ENCODE data around the gene VAV2.
A peak's percentile ranks its signal among the peaks of the same experiment; 100 is the strongest.
"Not testable (repeated sequence)": the region's sequence is repeated elsewhere in the genome, so short reads cannot be mapped to it uniquely, and the experiment has no call there.

Gene VAV2

DNA sequence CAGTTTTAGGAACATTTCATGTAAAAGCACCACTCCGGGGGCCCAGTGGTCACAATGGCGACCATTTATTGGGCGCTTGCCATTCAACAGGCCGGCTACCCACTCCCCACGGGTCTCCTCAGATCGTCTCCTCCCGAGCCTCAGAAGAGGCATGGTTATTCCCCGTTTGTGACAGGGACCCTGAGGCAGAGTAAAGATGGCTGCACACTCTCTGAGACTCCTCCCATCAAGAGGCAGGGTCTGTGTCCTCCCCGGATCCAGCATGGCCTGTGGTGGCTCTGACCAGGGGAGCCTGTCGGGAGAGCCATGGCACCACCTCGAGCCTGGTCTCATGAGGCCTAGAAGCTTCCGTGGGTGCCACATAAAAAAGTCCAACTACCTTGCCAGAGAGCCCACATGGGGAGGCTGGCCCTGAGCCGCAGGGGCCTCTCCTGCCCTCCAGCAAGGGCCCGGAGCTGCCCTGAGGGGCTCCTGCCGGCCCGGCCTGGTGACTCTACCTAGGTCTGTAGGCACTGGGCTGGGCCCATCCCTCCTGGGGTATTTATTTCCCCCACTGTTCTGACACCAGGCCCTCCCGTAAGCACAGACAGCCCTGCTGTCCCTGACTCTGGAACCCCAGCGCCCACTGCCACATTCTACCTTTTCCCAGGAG lies 90.8 kb downstream of the VAV2 start:
- Histone ChIP-seq H3K9ac (ENCODE audit: low read length) (no peak overlapping the region), H4K91ac (ENCODE audit: low read depth, low read length) (no peak overlapping the region), H3K4me1 (ENCODE audit: control insufficient read depth in 1 of 2, insufficient read depth in 2 of 2, low read length in 2 of 2) (peaks cover 23 to 30% of the 10 kb centered on the region in 2 experiments), H3K23ac (ENCODE audit: low read length) (no peak overlapping the region), H2BK5ac (ENCODE audit: low read depth, low read length, poor library complexity) (no peak overlapping the region), H3K14ac (ENCODE audit: low read length) (no peak overlapping the region), H3K4ac (ENCODE audit: low read depth, low read length) (peak overlapping the region; percentile 40), H3K18ac (ENCODE audit: low read length) (peak overlapping the region; percentile 6), H3K27me3 (ENCODE audit: insufficient read depth, low read length) (no peaks in the 10 kb centered on the region), H3K4me3 (ENCODE audit: low read depth, low read length) (no peak overlapping the region), H4K8ac (ENCODE audit: low read depth, low read length) (no peak overlapping the region), H2BK120ac (ENCODE audit: insufficient read depth, low read length, poor library complexity) (no peak overlapping the region), H2AK5ac (ENCODE audit: low read length) (no peak overlapping the region), H3K27ac (ENCODE audit: low read depth, low read length) (no peak overlapping the region), H2BK12ac (ENCODE audit: low read length) (no peak overlapping the region), H3K4me2 (ENCODE audit: low read length) (no peak overlapping the region), H4K12ac (ENCODE audit: low read depth, low read length) (no peak overlapping the region), H2AFZ (ENCODE audit: insufficient read depth, low read length, poor library complexity) (no peak overlapping the region), H3K36me3 (ENCODE audit: control insufficient read depth in 1 of 2, insufficient read depth in 2 of 2, low read length in 2 of 2) (peaks cover 5 to 6% of the 10 kb centered on the region in 2 experiments), H3K9me3 (ENCODE audit: insufficient read depth, low read depth, low read length) (no peaks in the 10 kb centered on the region), H3K79me1 (ENCODE audit: low read length) (peaks cover 12% of the 10 kb centered on the region), H3K79me2 (ENCODE audit: control insufficient read depth, insufficient read depth, low read length, poor library complexity) (peaks cover 24% of the 10 kb centered on the region)
- DNase-seq = peak; percentile 70 to 78
- WGBS (ENCODE audit: extremely low coverage, insufficient coverage, insufficient read length) = no CpG with 5 or more reads among the region's 18 CpGs

GRCh38 chr9:133897675-133898074 lies 94.4 kb downstream of the VAV2 start:
- no peaks in the 10 kb centered on the region for H3K9me3 ChIP-seq (ENCODE audit: insufficient read depth, low read depth, low read length)
- no peak overlapping the region for H3K4me3 ChIP-seq (ENCODE audit: low read depth, low read length)
- H3K14ac ChIP-seq (ENCODE audit: low read length) = peak overlapping the region; percentile 54
- H2AFZ ChIP-seq (ENCODE audit: insufficient read depth, low read length, poor library complexity) = no peak overlapping the region
- no peak overlapping the region for H3K9ac ChIP-seq (ENCODE audit: low read length)
- no peak overlapping the region for H4K12ac ChIP-seq (ENCODE audit: low read depth, low read length)
- peak overlapping the region; percentile 14 for H2BK5ac ChIP-seq (ENCODE audit: low read depth, low read length, poor library complexity)
- peak; percentile 83 to 96 for DNase-seq
- H3K79me1 ChIP-seq (ENCODE audit: low read length) = peaks cover 15% of the 10 kb centered on the region
- peak overlapping the region; percentile 75 for H4K91ac ChIP-seq (ENCODE audit: low read depth, low read length)
- H2BK120ac ChIP-seq (ENCODE audit: insufficient read depth, low read length, poor library complexity) = peak overlapping the region; percentile 78
- peak overlapping the region; percentile 24 for H3K27ac ChIP-seq (ENCODE audit: low read depth, low read length)
- H3K36me3 ChIP-seq (ENCODE audit: control insufficient read depth in 1 of 2, insufficient read depth in 2 of 2, low read length in 2 of 2) = peaks cover 16 to 19% of the 10 kb centered on the region in 2 experiments
- H3K79me2 ChIP-seq (ENCODE audit: control insufficient read depth, insufficient read depth, low read length, poor library complexity) = peaks cover 15% of the 10 kb centered on the region
- peak overlapping the region; percentile 60 for H3K4ac ChIP-seq (ENCODE audit: low read depth, low read length)
- peaks cover 22 to 30% of the 10 kb centered on the region in 2 experiments for H3K4me1 ChIP-seq (ENCODE audit: control insufficient read depth in 1 of 2, insufficient read depth in 2 of 2, low read length in 2 of 2)
- no peak overlapping the region for H2BK12ac ChIP-seq (ENCODE audit: low read length)
- H3K18ac ChIP-seq (ENCODE audit: low read length) = peak overlapping the region; percentile 90
- no CpG with 5 or more reads among the region's 7 CpGs for WGBS (ENCODE audit: extremely low coverage, insufficient coverage, insufficient read length)
- no peak overlapping the region for H2AK5ac ChIP-seq (ENCODE audit: low read length)
- H3K27me3 ChIP-seq (ENCODE audit: insufficient read depth, low read length) = no peaks in the 10 kb centered on the region
- peak overlapping the region; percentile 56 for H4K8ac ChIP-seq (ENCODE audit: low read depth, low read length)
- no peak overlapping the region for H3K4me2 ChIP-seq (ENCODE audit: low read length)
- no peak overlapping the region for H3K23ac ChIP-seq (ENCODE audit: low read length)

- not testable (repeated sequence) for H4K8ac ChIP-seq (ENCODE audit: low read depth, low read length); H3K9me3 ChIP-seq (ENCODE audit: insufficient read depth, low read depth, low read length); H3K23ac ChIP-seq (ENCODE audit: low read length); H2BK120ac ChIP-seq (ENCODE audit: insufficient read depth, low read length, poor library complexity); H3K4ac ChIP-seq (ENCODE audit: low read depth, low read length); H4K12ac ChIP-seq (ENCODE audit: low read depth, low read length); H3K9ac ChIP-seq (ENCODE audit: low read length); H3K18ac ChIP-seq (ENCODE audit: low read length); H2BK12ac ChIP-seq (ENCODE audit: low read length); H3K4me3 ChIP-seq (ENCODE audit: low read depth, low read length); H3K27ac ChIP-seq (ENCODE audit: low read depth, low read length); H3K27me3 ChIP-seq (ENCODE audit: insufficient read depth, low read length); H2AK5ac ChIP-seq (ENCODE audit: low read length); H4K91ac ChIP-seq (ENCODE audit: low read depth, low read length); H3K4me2 ChIP-seq (ENCODE audit: low read length); H2BK5ac ChIP-seq (ENCODE audit: low read depth, low read length, poor library complexity); H2AFZ ChIP-seq (ENCODE audit: insufficient read depth, low read length, poor library complexity); DNase-seq; H3K14ac ChIP-seq (ENCODE audit: low read length)
- H3K4me1 ChIP-seq (ENCODE audit: control insufficient read depth in 1 of 2, insufficient read depth in 2 of 2, low read length in 2 of 2) = peaks cover 14 to 20% of the 10 kb centered on the region in 2 experiments
- peaks cover 13% of the 10 kb centered on the region for H3K79me1 ChIP-seq (ENCODE audit: low read length)
- H3K79me2 ChIP-seq (ENCODE audit: control insufficient read depth, insufficient read depth, low read length, poor library complexity) = peaks cover 11% of the 10 kb centered on the region
- H3K36me3 ChIP-seq (ENCODE audit: control insufficient read depth in 1 of 2, insufficient read depth in 2 of 2, low read length in 2 of 2) = peaks cover 16 to 19% of the 10 kb centered on the region in 2 experiments
- WGBS (ENCODE audit: extremely low coverage, insufficient coverage, insufficient read length) = no CpG with 5 or more reads among the region's 13 CpGs
Observed at GRCh38 chr9:133896007-133896406, 96.1 kb downstream of the VAV2 start.

GRCh38 chr9:133895335-133895734 lies 96.8 kb downstream of the VAV2 start:
- Histone ChIP-seq H2BK12ac (ENCODE audit: low read length) (no peak overlapping the region), H3K79me2 (ENCODE audit: control insufficient read depth, insufficient read depth, low read length, poor library complexity) (peaks cover 10% of the 10 kb centered on the region), H3K14ac (ENCODE audit: low read length) (no peak overlapping the region), H2AFZ (ENCODE audit: insufficient read depth, low read length, poor library complexity) (no peak overlapping the region), H3K4me3 (ENCODE audit: low read depth, low read length) (no peak overlapping the region), H3K36me3 (ENCODE audit: control insufficient read depth in 1 of 2, insufficient read depth in 2 of 2, low read length in 2 of 2) (peaks cover 20 to 21% of the 10 kb centered on the region in 2 experiments), H3K27me3 (ENCODE audit: insufficient read depth, low read length) (no peaks in the 10 kb centered on the region), H2BK120ac (ENCODE audit: insufficient read depth, low read length, poor library complexity) (no peak overlapping the region), H3K4ac (ENCODE audit: low read depth, low read length) (no peak overlapping the region), H3K18ac (ENCODE audit: low read length) (no peak overlapping the region), H3K27ac (ENCODE audit: low read depth, low read length) (no peak overlapping the region), H3K9ac (ENCODE audit: low read length) (no peak overlapping the region), H4K12ac (ENCODE audit: low read depth, low read length) (no peak overlapping the region), H3K23ac (ENCODE audit: low read length) (no peak overlapping the region), H2AK5ac (ENCODE audit: low read length) (no peak overlapping the region), H3K79me1 (ENCODE audit: low read length) (peaks cover 18% of the 10 kb centered on the region), H4K8ac (ENCODE audit: low read depth, low read length) (no peak overlapping the region), H3K4me2 (ENCODE audit: low read length) (no peak overlapping the region), H3K4me1 (ENCODE audit: control insufficient read depth in 1 of 2, insufficient read depth in 2 of 2, low read length in 2 of 2) (peaks cover 18 to 24% of the 10 kb centered on the region in 2 experiments), H4K91ac (ENCODE audit: low read depth, low read length) (no peak overlapping the region), H2BK5ac (ENCODE audit: low read depth, low read length, poor library complexity) (no peak overlapping the region), H3K9me3 (ENCODE audit: insufficient read depth, low read depth, low read length) (peaks cover 4% of the 10 kb centered on the region)
- DNase-seq = no peak
- 100% methylated on average over 1 of the region's 11 CpGs for WGBS (ENCODE audit: extremely low coverage, insufficient coverage, insufficient read length)
